ENCODE data around the gene MTF2.
"Not testable (repeated sequence)": the region's sequence is repeated elsewhere in the genome, so short reads cannot be mapped to it uniquely, and the experiment has no call there.

The MTF2 gene

DNA sequence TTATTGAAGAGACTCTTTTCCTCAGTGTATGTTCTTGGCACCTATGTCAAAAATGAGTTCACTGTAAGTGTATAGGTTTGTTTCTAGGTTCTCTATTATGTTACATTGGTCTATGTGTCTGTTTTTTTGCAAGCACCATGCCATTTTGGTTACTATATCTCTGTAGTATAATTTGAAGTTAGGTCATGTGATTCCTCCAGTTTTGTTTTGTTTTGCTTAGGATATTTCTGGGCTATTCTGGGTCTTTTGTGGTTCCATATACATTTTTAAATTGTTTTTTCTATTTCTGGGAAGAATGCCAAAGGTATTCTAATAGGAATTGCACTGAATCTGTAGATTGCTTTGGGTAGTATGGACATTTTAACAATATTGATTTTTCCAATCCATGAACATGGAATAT lies 87.9 kb downstream of the MTF2 start:
- Histone ChIP-seq H3K4me3 (ENCODE audit: low read length) (no peak overlapping the region), H3K9me3 (ENCODE audit: insufficient read depth, low read depth, low read length) (peaks cover 6% of the 10 kb centered on the region; the same call in 1 of the 2 replicates), H3K27ac (ENCODE audit: low read depth, low read length) (no peak overlapping the region), H3K36me3 (ENCODE audit: insufficient read depth, low read length) (0 out of 2 replicates have a peak, but pooled peaks cover 2% of the 10 kb centered on the region), H3K4me1 (ENCODE audit: insufficient read depth, low read length) (no peaks in the 10 kb centered on the region), H3K27me3 (ENCODE audit: insufficient read depth, low read length) (no peaks in the 10 kb centered on the region), H3K9ac (ENCODE audit: low read depth, low read length) (no peak overlapping the region)

DNA sequence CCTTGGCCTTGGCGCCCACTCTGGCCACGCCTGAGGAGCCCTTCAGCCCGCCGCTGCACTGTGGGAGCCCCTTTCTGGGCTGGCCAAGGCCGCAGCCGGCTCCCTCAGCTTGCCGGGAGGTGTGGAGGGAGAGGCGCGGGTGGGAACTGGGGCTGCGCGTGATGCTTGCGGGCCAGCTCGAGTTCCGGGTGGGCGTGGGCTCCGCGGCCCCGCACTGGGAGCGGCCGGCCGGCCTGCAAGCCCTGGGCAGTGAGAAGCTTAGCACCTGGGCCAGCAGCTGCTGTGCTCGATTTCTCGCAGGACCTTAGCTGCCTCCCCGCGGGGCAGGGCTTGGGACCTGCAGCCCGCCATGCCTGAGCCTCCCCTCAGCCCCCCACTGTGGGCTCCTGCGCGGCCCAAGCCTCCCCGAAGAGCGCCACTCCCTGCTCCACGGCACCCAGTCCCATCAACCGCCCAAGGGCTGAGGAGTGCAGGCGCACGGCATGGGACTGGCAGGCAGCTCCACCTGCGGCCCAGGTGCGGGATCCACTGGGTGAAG lies 91.1 kb downstream of the MTF2 start:
- H3K27ac ChIP-seq (ENCODE audit: low read depth, low read length); H3K9me3 ChIP-seq (ENCODE audit: insufficient read depth, low read depth, low read length); H3K27me3 ChIP-seq (ENCODE audit: insufficient read depth, low read length); H3K9ac ChIP-seq (ENCODE audit: low read depth, low read length); H3K4me3 ChIP-seq (ENCODE audit: low read length); H3K4me1 ChIP-seq (ENCODE audit: insufficient read depth, low read length): not testable (repeated sequence)
- peaks cover 11% of the 10 kb centered on the region; the same call in 1 of the 2 replicates for H3K36me3 ChIP-seq (ENCODE audit: insufficient read depth, low read length)
- 95% methylated on average over 36 of the region's 36 CpGs for WGBS

GRCh38 chr1:93171549-93172034 lies 92.5 kb downstream of the MTF2 start:
- no peak overlapping the region for H3K9ac ChIP-seq (ENCODE audit: low read depth, low read length)
- H3K36me3 ChIP-seq (ENCODE audit: insufficient read depth, low read length) = peaks cover 18% of the 10 kb centered on the region; the same call in 1 of the 2 replicates
- 100% methylated on average over 1 of the region's 1 CpG for WGBS
- H3K27ac ChIP-seq (ENCODE audit: low read depth, low read length) = no peak overlapping the region
- H3K4me3 ChIP-seq (ENCODE audit: low read length) = no peak overlapping the region
- H3K9me3 ChIP-seq (ENCODE audit: insufficient read depth, low read depth, low read length) = peaks cover 3% of the 10 kb centered on the region; the same call in 1 of the 2 replicates
- H3K27me3 ChIP-seq (ENCODE audit: insufficient read depth, low read length) = no peaks in the 10 kb centered on the region
- peaks cover 7% of the 10 kb centered on the region; the same call in 1 of the 2 replicates for H3K4me1 ChIP-seq (ENCODE audit: insufficient read depth, low read length)

GRCh38 chr1:93172778-93173177 lies 93.7 kb downstream of the MTF2 start:
- Histone ChIP-seq H3K4me3 (ENCODE audit: low read length) (no peak overlapping the region), H3K36me3 (ENCODE audit: insufficient read depth, low read length) (peaks cover 18% of the 10 kb centered on the region; the same call in 1 of the 2 replicates), H3K4me1 (ENCODE audit: insufficient read depth, low read length) (peaks cover 9% of the 10 kb centered on the region; the same call in 1 of the 2 replicates), H3K9me3 (ENCODE audit: insufficient read depth, low read depth, low read length) (no peaks in the 10 kb centered on the region; the same call in 1 of the 2 replicates), H3K9ac (ENCODE audit: low read depth, low read length) (no peak overlapping the region), H3K27me3 (ENCODE audit: insufficient read depth, low read length) (no peaks in the 10 kb centered on the region), H3K27ac (ENCODE audit: low read depth, low read length) (no peak overlapping the region)
- 94% methylated on average over 1 of the region's 1 CpG for WGBS

GRCh38 chr1:93174638-93175037 lies 95.6 kb downstream of the MTF2 start:
- 97% methylated on average over 2 of the region's 3 CpGs for WGBS
- not testable (repeated sequence) for H3K4me3 ChIP-seq (ENCODE audit: low read length); H3K9me3 ChIP-seq (ENCODE audit: insufficient read depth, low read depth, low read length); H3K27me3 ChIP-seq (ENCODE audit: insufficient read depth, low read length); H3K27ac ChIP-seq (ENCODE audit: low read depth, low read length); H3K9ac ChIP-seq (ENCODE audit: low read depth, low read length)
- peaks cover 19% of the 10 kb centered on the region for H3K4me1 ChIP-seq (ENCODE audit: insufficient read depth, low read length)
- peaks cover 18% of the 10 kb centered on the region; the same call in 1 of the 2 replicates for H3K36me3 ChIP-seq (ENCODE audit: insufficient read depth, low read length)

DNA sequence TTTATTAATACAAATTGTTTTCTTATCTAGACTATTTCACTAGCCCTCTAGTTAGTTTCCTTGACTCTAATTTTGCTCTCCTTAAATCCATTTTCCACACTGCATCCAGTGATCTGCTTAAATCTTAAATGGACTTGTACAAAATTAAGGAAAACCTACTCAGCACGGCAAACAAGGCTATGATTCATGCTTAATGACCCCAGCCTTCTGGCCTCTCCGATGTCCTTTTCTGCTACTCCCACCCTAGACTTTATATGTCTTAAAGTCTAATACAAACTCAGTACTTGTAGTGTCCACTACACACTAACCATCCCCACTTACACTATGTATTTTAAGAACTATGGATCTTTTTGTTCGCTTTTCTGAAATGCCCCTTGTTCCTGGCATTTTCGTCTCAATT lies 98.9 kb downstream of the MTF2 start:
- 86% methylated on average over 4 of the region's 4 CpGs for WGBS
- Histone ChIP-seq H3K27me3 (ENCODE audit: insufficient read depth, low read length) (no peaks in the 10 kb centered on the region), H3K9ac (ENCODE audit: low read depth, low read length) (peak overlapping the region; percentile 17; the same call in 1 of the 2 replicates), H3K27ac (ENCODE audit: low read depth, low read length) (no peak overlapping the region), H3K36me3 (ENCODE audit: insufficient read depth, low read length) (peaks cover 18% of the 10 kb centered on the region; the same call in 1 of the 2 replicates), H3K4me3 (ENCODE audit: low read length) (peak overlapping the region; percentile 97), H3K4me1 (ENCODE audit: insufficient read depth, low read length) (peaks cover 14% of the 10 kb centered on the region), H3K9me3 (ENCODE audit: insufficient read depth, low read depth, low read length) (no peaks in the 10 kb centered on the region)

GRCh38 chr1:93178418-93178817 lies 99.3 kb downstream of the MTF2 start:
- no peak overlapping the region for H3K27ac ChIP-seq (ENCODE audit: low read depth, low read length)
- peaks cover 12% of the 10 kb centered on the region for H3K4me1 ChIP-seq (ENCODE audit: insufficient read depth, low read length)
- no peaks in the 10 kb centered on the region for H3K27me3 ChIP-seq (ENCODE audit: insufficient read depth, low read length)
- H3K9me3 ChIP-seq (ENCODE audit: insufficient read depth, low read depth, low read length) = no peaks in the 10 kb centered on the region
- 56% methylated on average over 3 of the region's 5 CpGs for WGBS
- peak overlapping the region; percentile 17; the same call in 1 of the 2 replicates for H3K9ac ChIP-seq (ENCODE audit: low read depth, low read length)
- peak overlapping the region; percentile 97 for H3K4me3 ChIP-seq (ENCODE audit: low read length)
- peaks cover 18% of the 10 kb centered on the region; the same call in 1 of the 2 replicates for H3K36me3 ChIP-seq (ENCODE audit: insufficient read depth, low read length)

DNA sequence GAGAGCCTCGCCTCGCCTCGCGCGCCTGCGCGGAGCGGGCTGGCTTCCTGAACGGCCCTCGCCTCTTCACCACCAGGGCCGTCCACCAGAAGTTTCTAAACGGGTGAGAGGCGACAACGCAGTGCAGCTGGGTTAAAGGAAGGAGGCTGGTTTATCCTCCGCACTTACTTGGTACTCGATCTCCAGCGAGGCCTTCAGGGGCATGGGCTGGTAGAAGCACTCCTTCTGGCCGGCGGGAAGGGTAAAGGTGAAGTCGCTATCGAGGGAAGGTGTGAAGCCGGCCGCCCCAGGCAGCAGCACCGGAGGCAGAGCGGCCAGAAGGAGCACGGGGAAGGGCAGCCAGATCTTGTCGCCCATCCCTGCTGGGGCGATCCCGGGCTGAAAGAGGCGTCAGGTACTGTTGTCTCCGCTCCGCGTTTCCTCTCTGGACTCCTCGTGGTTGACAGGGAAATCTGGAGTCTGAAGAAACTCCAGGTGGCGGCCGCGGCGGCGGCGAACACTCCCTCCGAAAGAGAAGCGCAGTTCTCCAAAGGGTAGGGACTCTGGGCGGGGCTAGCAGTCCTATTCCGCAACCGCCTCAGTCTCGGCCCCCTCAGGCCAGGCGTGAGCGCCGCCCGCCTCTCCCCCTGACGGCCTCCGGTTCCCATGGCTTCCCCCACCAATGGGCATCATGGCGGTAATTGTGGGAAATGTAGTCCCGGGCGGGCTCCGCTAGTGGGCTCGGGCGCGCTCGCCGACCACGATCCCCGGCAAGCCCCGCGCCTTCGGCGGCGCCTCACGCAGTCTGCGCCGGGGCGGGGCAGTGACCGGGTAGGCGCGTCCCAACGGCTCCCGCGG lies 101.0 kb downstream of the MTF2 start, which contains the start of gene TMED5:
Gene TMED5, minus strand, starts transcription at position 528 of the 837 bp plus-strand sequence. Its CDS starts 171 bp downstream, at position 357.
- Histone ChIP-seq H3K4me3 (ENCODE audit: low read length) (peak within 1 kb of the TSS; percentile 97), H3K9me3 (ENCODE audit: insufficient read depth, low read depth, low read length) (no peaks in the 10 kb centered on the region), H3K9ac (ENCODE audit: low read depth, low read length) (peak within 1 kb of the TSS; percentile 85), H3K36me3 (ENCODE audit: insufficient read depth, low read length) (peaks cover 19% of the 10 kb centered on the region), H3K27me3 (ENCODE audit: insufficient read depth, low read length) (no peaks in the 10 kb centered on the region), H3K27ac (ENCODE audit: low read depth, low read length) (peak within 1 kb of the TSS; percentile 82), H3K4me1 (ENCODE audit: insufficient read depth, low read length) (peaks cover 12% of the 10 kb centered on the region)
- under 1% methylated on average over 78 of the region's 78 CpGs for whole genome bisulfite sequencing

GRCh38 chr1:93180723-93181613 lies 101.9 kb downstream of the MTF2 start, which contains the start of gene CCDC18:
TSS of gene CCDC18 (plus strand) at chr1:93180724. CDS start at chr1:93183362, 2,638 bp downstream.
- H3K27me3 ChIP-seq (ENCODE audit: insufficient read depth, low read length) = no peaks in the 10 kb centered on the region
- H3K9me3 ChIP-seq (ENCODE audit: insufficient read depth, low read depth, low read length) = no peaks in the 10 kb centered on the region
- peaks cover 20% of the 10 kb centered on the region for H3K36me3 ChIP-seq (ENCODE audit: insufficient read depth, low read length)
- H3K27ac ChIP-seq (ENCODE audit: low read depth, low read length) = peak within 1 kb of the TSS; percentile 82
- peak within 1 kb of the TSS; percentile 85 for H3K9ac ChIP-seq (ENCODE audit: low read depth, low read length)
- peaks cover 12% of the 10 kb centered on the region for H3K4me1 ChIP-seq (ENCODE audit: insufficient read depth, low read length)
- 5% methylated on average over 41 of the region's 43 CpGs for WGBS
- peak within 1 kb of the TSS; percentile 97 for H3K4me3 ChIP-seq (ENCODE audit: low read length)

- no peak overlapping the region for H3K4me3 ChIP-seq (ENCODE audit: low read length)
- H3K36me3 ChIP-seq (ENCODE audit: insufficient read depth, low read length) = peaks cover 47% of the 10 kb centered on the region
- H3K27ac ChIP-seq (ENCODE audit: low read depth, low read length) = no peak overlapping the region
- H3K27me3 ChIP-seq (ENCODE audit: insufficient read depth, low read length) = no peaks in the 10 kb centered on the region
- no peaks in the 10 kb centered on the region for H3K9me3 ChIP-seq (ENCODE audit: insufficient read depth, low read depth, low read length)
- no CpG with 5 or more reads among the region's 1 CpG for WGBS
- no peaks in the 10 kb centered on the region for H3K4me1 ChIP-seq (ENCODE audit: insufficient read depth, low read length)
- no peak overlapping the region for H3K9ac ChIP-seq (ENCODE audit: low read depth, low read length)
Observed at GRCh38 chr1:93186667-93187066, 107.6 kb downstream of the MTF2 start.
